ENCODE measurements around the gene IRF6. TPM values are rescaled to one million over a fixed set of nuclear protein-coding genes. Genes with fewer than 3 reads are reported as not detected.
A peak's percentile ranks its signal among the peaks of the same experiment; 100 is the strongest.

IRF6 gene
- total and polyA plus RNA-seq, 4 donors: 8.7 to 29.2 (median 18.6) TPM

- whole genome bisulfite sequencing, 2 donors: 89 to 91% methylated on average over 2 of the region's 2 CpGs
- H3K4me1 ChIP-seq (ENCODE audit: control insufficient read depth in 5 of 5, insufficient read depth in 5 of 5, low read length in 5 of 5): peaks cover 0 to 3% (median 0%) of the 10 kb centered on the region in 5 donors
- DNase-seq (no peak), ATAC-seq (ENCODE audit: insufficient read depth, low FRiP score) (no peak)
- no peak for TF ChIP-seq CTCF (IDR thresholded peaks at IDR 0.05; ENCODE audit: control extremely low read depth, extremely low read depth)
- peaks cover 0 to 1% (median 0%) of the 10 kb centered on the region in 4 donors for H3K9me3 ChIP-seq (ENCODE audit: control insufficient read depth in 4 of 4, insufficient read depth in 3 of 4, low read length in 3 of 4)
- no peak overlapping the region for H3K9ac ChIP-seq (ENCODE audit: insufficient read depth in 1 of 2, low read length in 2 of 2)
- H3K27ac ChIP-seq (ENCODE audit: low read depth in 1 of 2, low read length in 1 of 2): no peak overlapping the region
- peaks cover 4 to 34% (median 22%) of the 10 kb centered on the region in 4 donors for H3K36me3 ChIP-seq (ENCODE audit: control insufficient read depth in 4 of 4, insufficient read depth in 4 of 4, low read length in 4 of 4)
- no peaks in the 10 kb centered on the region for H3K27me3 ChIP-seq (ENCODE audit: control insufficient read depth in 3 of 3, insufficient read depth in 3 of 3, low read length in 2 of 3)
- no peak overlapping the region for H3K4me3 ChIP-seq
Observed at GRCh38 chr1:209829716-209830115, 23.8 kb upstream of the IRF6 start.

GRCh38 chr1:209827384-209828262 lies 21.7 kb upstream of the IRF6 start, which contains the start of gene UTP25:
Gene UTP25, plus strand, starts transcription at chr1:209827972. Its CDS starts 92 bp downstream, at chr1:209828064.
- WGBS, 2 donors: 16 to 18% methylated on average over 51 of the region's 51 CpGs
- peak; percentile 94 to 98 (median 97) for DNase-seq

GRCh38 chr1:209825591-209826434 lies 19.9 kb upstream of the IRF6 start:
- Histone ChIP-seq H3K36me3 (ENCODE audit: control insufficient read depth in 4 of 4, insufficient read depth in 4 of 4, low read length in 4 of 4) (peaks cover 0 to 2% (median 2%) of the 10 kb centered on the region in 4 donors), H3K27ac (ENCODE audit: low read depth in 1 of 2, low read length in 1 of 2) (no peak overlapping the region), H3K9ac (ENCODE audit: insufficient read depth in 1 of 2, low read length in 2 of 2) (no peak overlapping the region), H3K4me1 (ENCODE audit: control insufficient read depth in 5 of 5, insufficient read depth in 5 of 5, low read length in 5 of 5) (peaks cover 0 to 3% (median 0%) of the 10 kb centered on the region in 5 donors), H3K4me3 (no peak overlapping the region), H3K27me3 (ENCODE audit: control insufficient read depth in 3 of 3, insufficient read depth in 3 of 3, low read length in 2 of 3) (peaks cover 0 to 9% (median 0%) of the 10 kb centered on the region in 3 donors), H3K9me3 (ENCODE audit: control insufficient read depth in 4 of 4, insufficient read depth in 3 of 4, low read length in 3 of 4) (no peaks in the 10 kb centered on the region)
- WGBS, 2 donors: 70 to 78% methylated on average over 11 of the region's 11 CpGs
- DNase-seq: no peak
- no peak for ATAC-seq (ENCODE audit: insufficient read depth, low FRiP score)
- no peak for TF ChIP-seq CTCF (IDR thresholded peaks at IDR 0.05; ENCODE audit: control extremely low read depth, extremely low read depth)

More at GRCh38 chr1:209827384-209828262, 21.7 kb upstream of the IRF6 start, which contains the start of gene UTP25:
- Histone ChIP-seq H3K36me3 (ENCODE audit: control insufficient read depth in 4 of 4, insufficient read depth in 4 of 4, low read length in 4 of 4) (peaks cover 0 to 18% (median 8%) of the 10 kb centered on the region in 4 donors), H3K27me3 (ENCODE audit: control insufficient read depth in 3 of 3, insufficient read depth in 3 of 3, low read length in 2 of 3) (peaks cover 0 to 4% (median 0%) of the 10 kb centered on the region in 3 donors), H3K4me3 (peak within 1 kb of the TSS; percentile 68), H3K4me1 (ENCODE audit: control insufficient read depth in 5 of 5, insufficient read depth in 5 of 5, low read length in 5 of 5) (peaks cover 0 to 3% (median 0%) of the 10 kb centered on the region in 5 donors), H3K9ac (ENCODE audit: insufficient read depth in 1 of 2, low read length in 2 of 2) (peak within 1 kb of the TSS; percentile 51 to 69), H3K27ac (ENCODE audit: low read depth in 1 of 2, low read length in 1 of 2) (peak within 1 kb of the TSS; percentile 25 to 46), H3K9me3 (ENCODE audit: control insufficient read depth in 4 of 4, insufficient read depth in 3 of 4, low read length in 3 of 4) (no peaks in the 10 kb centered on the region)
- peak; percentile 53 for TF ChIP-seq CTCF (IDR thresholded peaks at IDR 0.05; ENCODE audit: control extremely low read depth, extremely low read depth)
- peak; percentile 95 for ATAC-seq (ENCODE audit: insufficient read depth, low FRiP score)

Data from lung (tissue), 12 donors.